ENCODE data around the gene REEP5. TPM values are rescaled to one million over a fixed set of nuclear protein-coding genes. Genes with fewer than 3 reads are reported as not detected.

REEP5 gene
- polyA plus RNA-seq, 10 donors, result 61.8 to 89.0 (median 73.7) TPM

GRCh38 chr5:112847306-112847705 is 74.7 kb downstream of the REEP5 start:
- DNase-seq, result no peak

- no peak for DNase-seq
Measured at GRCh38 chr5:112846556-112846955, 75.5 kb downstream of the REEP5 start.

- no peak for DNase-seq
Measured at GRCh38 chr5:112844489-112844888, 77.5 kb downstream of the REEP5 start.

GRCh38 chr5:112833971-112834370 is 88.1 kb downstream of the REEP5 start:
- DNase-seq, result no peak

- DNase-seq, result no peak
Measured at GRCh38 chr5:112830378-112830777, 91.6 kb downstream of the REEP5 start.

Other genes starting within 250 kb of the REEP5 start
- 10 to 100 TPM; 21.2 to 31.5 (median 25.9) TPM for gene APC, start 184.3 kb downstream of the REEP5 start, polyA plus RNA-seq (ENCODE audit: insufficient read length in 10 of 10)
- 10 to 100 TPM; 53.4 to 73.2 (median 66.9) TPM for gene SRP19, start 60.9 kb downstream of the REEP5 start, polyA plus RNA-seq (ENCODE audit: insufficient read length in 10 of 10)
- gene DCP2, start 54.6 kb upstream of the REEP5 start, polyA plus RNA-seq (ENCODE audit: insufficient read length in 10 of 10), result 10 to 100 TPM; 15.1 to 29.1 (median 21.7) TPM